HG02571 (cell line): Measurements from ENCODE around the gene C10orf62.
"Not testable (repeated sequence)": the region's sequence is repeated elsewhere in the genome, so short reads cannot be mapped to it uniquely, and the experiment has no call there.

ENCODE experiments used
- ATAC-seq: cut with Tn5 transposase; IDR thresholded peaks from one replicate; pipeline ENCODE4 v1.9.1; 2021; ENCODE audit warnings: mild to moderate bottlenecking, moderate library complexity; ENCODE audit not compliant: unreplicated experiment

Gene C10orf62, protein sequence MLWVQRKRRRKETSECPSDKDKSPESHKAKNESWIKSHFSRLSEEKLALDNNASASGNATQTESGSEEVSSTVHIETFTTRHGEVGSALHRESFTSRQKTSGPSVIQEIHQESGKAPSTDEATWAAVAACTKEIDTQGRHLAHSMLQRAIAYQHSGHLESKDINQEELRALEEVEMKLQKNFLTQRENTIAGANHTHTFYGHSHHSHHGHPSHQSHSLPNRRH

DNA sequence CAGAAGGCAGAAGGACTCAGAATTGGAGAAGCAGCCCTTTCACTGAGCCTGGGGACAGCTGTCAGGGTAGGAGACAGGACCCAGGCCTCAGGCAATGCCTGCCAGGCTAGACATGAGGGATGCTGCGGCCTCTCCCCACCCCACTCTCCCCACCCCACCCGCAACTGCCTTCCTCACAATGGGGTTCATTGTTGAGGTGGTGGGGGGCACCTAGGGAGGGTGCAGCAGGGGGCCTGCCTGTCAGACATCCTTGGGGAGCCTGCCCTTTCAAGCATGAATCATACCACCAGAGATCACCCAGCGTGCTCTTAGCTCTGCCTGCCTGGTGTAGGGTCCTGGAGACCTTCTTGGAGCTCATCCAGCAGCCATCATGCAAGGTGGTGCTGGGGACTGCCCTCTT, at the start of gene C10orf62:
C10orf62 (plus strand) TSS at position 243 of the 400 bp plus-strand sequence. CDS start 177 bp downstream, outside the sequence.
- ATAC-seq = no peak

- no peak for ATAC-seq
Measured at GRCh38 chr10:97540669-97541500, 48.6 kb upstream of the C10orf62 start.

- no peak for ATAC-seq
Measured at GRCh38 chr10:97542169-97543024, 47.1 kb upstream of the C10orf62 start.

GRCh38 chr10:97543025-97543546, 46.4 kb upstream of the C10orf62 start:
- ATAC-seq = no peak

GRCh38 chr10:97546456-97547270, 42.9 kb upstream of the C10orf62 start:
- ATAC-seq = no peak

GRCh38 chr10:97547271-97547600, 42.3 kb upstream of the C10orf62 start:
- ATAC-seq = no peak

DNA sequence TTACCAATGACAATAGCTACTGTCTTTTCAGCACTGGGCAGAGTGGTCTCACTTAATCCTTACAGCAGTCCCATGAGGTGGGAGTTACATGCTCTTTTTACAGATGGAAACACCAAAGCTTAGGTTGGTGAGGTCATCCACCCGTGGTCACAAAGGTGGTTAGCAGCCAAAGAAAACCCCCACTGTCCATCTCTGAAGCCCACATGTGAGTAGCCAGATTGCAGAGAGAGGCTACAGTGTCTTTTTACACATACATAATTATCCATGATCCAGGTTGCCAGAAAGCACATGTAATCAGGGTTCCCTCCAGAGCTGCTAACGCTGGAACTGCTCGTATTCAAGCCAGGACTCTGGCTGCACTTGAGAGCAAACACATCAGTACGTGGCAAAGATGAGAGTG, 41.6 kb upstream of the C10orf62 start:
- no peak for ATAC-seq

DNA sequence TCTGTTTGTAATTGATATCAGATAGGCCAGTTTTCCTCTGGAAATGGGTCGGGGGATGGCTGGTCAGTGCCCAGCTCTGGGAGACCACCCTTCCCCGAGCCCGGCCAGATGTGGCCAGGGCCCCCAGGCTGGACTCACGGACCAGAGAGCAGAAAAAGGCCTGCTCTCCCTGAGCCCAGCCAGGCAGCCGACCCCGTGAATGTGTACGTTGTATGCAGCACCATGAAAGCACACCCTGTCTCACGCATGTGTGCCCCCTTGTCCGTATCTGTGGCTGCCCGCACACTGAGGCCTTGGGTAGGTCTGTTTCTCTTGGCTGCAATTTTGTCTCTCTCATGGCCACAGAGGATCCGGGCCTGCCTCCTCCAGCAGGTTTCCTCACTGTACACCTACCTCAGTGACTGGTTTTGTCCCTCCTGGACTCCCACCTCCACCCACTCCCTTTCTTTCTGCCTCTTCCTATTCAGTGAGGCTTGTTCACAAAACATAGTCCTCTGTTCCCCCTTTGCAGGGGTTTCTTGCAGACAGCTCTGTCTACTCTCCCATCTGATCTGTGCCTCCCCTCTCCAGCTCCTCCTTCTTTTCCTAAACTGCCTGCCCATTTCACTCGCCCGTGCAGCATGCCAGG, 40.6 kb upstream of the C10orf62 start:
- no peak for ATAC-seq

DNA sequence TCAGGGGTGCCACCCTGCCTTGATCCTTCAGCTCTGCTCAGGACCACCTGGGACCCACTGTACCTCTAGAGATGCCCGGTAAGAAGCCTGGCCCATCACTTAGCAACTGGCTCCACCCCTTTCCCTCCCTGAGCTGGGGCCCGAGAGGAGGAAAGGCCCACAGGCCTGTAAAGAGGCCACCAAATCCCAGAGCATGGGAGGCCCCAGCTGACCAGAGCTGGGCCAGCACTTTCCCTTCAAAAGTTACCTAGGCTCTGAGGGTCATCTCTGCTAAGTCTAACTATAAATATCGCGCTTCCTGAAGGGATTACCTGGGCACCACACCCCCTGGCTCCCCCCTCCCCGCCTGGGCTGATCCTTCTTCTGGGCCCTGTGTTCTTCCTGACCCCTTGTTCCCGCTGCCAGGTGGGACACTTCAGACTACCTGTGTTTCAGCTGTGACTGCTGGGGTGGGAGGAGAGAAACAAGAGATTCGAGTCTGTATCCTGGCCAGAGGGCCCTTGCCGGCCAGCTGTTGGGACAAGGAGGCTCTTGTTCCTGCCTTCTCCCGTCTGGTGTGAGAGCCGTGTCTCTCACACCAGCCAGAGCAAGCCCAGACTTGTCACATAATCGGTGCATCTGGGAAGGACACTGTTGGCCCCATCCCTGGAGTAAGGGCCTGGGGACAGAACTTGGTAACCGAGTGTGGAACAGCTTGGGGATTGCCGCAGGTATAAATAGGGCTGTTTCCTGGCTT, 39.8 kb upstream of the C10orf62 start:
- ATAC-seq = no peak

DNA sequence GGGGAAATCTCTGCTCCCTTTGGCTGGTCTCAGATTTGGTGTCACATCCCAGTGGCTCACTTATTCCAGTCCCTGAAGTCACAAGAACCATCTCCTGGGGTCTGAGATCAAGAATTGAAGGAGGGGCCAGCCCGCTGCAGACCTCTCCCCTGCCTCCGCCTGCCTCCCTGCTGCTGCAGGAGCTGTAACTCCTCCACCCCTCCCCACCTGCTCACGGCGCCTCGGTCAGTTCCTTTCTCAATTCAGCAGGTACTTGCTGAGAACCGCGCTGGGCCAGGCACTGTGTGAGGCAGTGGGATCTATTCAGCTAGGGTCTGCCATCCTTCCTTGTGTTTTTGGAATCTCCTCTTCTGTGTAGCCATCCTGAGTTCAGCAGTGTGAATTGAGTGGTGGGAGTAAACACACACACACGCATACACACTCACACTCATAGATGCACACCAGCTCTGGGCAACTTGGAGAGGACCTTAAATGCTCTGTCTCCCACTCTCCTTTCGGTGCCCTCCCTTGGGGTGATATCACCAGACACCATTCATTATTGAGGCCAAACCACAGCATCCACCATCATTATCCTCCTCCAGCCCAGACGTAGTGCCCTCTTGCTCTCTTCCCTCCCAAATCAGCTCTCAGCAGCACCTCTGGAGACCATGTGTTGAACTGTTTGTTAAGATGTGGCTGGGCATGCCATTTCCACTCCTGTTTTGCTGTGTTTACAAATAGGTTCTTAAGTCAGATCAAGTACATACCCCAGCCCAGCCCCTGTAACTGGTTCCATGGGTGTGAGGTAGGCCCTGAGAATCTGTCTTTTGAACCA, 39.0 kb upstream of the C10orf62 start:
- no peak for ATAC-seq

DNA sequence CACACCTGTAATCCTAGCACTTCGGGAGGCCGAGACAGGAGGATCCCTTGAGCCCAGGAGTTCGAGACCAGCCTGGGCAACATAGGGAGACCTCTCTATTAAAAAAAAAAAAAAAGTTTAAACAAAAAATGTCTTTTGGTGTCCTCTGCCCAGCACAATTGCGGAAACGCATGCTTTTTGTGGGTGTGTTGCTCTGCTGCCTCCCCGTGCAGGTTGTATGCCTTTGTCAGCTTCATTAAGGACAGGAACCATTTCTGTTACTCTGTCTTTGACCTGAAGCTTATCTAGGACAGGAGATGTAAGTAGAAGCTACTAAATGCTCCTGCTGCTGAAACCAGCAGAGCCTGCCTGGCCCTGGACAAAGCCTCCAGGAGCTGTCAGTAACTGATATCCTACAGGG, 38.2 kb upstream of the C10orf62 start:
- no peak for ATAC-seq

DNA sequence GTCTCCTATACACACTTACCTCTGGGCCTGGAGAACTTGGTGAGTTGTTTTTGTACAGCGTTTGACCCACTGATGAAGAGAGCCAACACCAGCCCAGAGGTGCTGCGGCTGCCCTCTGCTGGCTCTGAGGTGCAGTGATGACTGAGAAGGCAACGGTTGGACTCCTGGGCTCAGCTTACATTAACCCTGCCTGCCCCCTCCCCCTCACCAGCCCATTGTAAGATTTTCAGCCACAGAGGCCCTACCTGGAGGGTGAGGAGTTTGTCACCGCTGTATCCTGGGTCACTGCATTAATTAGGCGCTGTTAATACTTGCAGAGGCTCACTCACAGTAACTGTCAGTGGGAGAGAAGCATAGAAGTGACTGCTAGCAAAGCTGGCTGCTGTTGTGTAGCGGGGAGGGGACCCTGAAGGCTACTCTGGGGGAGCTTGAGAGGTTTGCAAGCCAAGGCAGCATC, 35.9 kb upstream of the C10orf62 start:
- no peak for ATAC-seq

- not testable (repeated sequence) for ATAC-seq
Measured at GRCh38 chr10:97554336-97554735, 35.2 kb upstream of the C10orf62 start.

GRCh38 chr10:97555541-97555940, 34.0 kb upstream of the C10orf62 start:
- not testable (repeated sequence) for ATAC-seq

DNA sequence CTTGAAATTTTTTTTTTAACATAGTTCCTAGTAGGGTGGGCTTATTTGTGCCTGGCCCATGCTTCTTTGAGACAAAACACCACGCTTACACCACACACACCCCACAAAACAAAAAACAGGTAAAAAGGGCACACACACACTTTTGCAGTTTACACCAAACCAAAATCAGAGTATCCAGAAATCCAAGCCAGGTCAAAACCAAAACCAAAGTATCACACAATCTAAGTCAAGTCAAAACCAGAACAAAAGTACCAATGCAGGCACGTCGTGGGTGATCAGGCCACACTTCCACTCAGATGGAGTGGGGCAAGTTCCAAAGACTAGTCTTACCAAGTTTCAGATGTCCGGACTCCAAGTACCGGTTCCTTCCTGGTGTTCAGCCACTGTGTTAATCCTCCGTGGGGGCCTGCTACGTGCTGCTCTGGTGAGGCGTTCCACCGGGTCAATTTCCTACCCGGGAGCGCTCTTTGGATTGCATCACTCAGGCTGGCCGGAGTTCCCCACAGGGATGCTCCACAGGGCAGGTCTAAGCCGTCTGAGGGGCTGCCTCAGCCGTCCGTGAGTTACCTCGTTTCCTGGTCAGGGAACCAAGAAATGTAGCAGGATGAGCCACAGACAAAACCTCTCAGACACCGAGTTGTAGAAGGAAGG, 28.7 kb upstream of the C10orf62 start:
- not testable (repeated sequence) for ATAC-seq

GRCh38 chr10:97561386-97562077, 28.0 kb upstream of the C10orf62 start:
- ATAC-seq = not testable (repeated sequence)

GRCh38 chr10:97562329-97562728, 27.2 kb upstream of the C10orf62 start:
- not testable (repeated sequence) for ATAC-seq
